A673 (cell line): Measurements from ENCODE around the gene TMEM164.

ENCODE experiments used
- EZH2 ChIP-seq: fragments of 200-600 bp; sonication (generic); IDR thresholded peaks from 2 replicates; pipeline ENCODE4 v1.6.1; 2017; ENCODE audit warnings: borderline replicate concordance, low read depth, mild to moderate bottlenecking, mixed read lengths, antibody characterized with exemption, low read length; ENCODE audit not compliant: poor library complexity, severe bottlenecking
- TF ChIP-seq, protein P1 (sequence below): fragments of 300-800, 200-600 bp; sonication (generic); conservative IDR thresholded peaks from 2 replicates; pipeline ENCODE4 v1.5.1; 2017; ENCODE audit warnings: low read depth, mild to moderate bottlenecking, antibody characterized with exemption, low read length, moderate library complexity, mixed read lengths

DNA sequence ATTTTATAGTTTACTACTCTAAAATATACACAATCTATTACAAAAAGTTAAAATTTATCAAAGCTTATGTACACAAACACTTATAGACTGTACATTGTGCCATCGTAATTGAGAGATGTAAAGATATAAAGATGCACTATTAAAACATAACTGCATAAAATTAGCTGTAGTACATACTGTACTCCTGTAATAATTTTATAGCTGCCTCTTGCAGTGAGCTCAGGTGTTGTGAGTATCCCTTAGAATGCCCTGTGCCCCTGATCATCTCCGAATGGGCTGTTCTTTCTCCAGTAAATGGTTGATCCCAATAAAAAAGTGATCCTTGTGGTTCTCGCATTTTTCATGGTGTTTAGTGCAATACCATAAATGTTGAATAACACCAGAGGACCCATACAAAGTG is 101.2 kb downstream of the TMEM164 start:
- TF ChIP-seq, protein P1, sequence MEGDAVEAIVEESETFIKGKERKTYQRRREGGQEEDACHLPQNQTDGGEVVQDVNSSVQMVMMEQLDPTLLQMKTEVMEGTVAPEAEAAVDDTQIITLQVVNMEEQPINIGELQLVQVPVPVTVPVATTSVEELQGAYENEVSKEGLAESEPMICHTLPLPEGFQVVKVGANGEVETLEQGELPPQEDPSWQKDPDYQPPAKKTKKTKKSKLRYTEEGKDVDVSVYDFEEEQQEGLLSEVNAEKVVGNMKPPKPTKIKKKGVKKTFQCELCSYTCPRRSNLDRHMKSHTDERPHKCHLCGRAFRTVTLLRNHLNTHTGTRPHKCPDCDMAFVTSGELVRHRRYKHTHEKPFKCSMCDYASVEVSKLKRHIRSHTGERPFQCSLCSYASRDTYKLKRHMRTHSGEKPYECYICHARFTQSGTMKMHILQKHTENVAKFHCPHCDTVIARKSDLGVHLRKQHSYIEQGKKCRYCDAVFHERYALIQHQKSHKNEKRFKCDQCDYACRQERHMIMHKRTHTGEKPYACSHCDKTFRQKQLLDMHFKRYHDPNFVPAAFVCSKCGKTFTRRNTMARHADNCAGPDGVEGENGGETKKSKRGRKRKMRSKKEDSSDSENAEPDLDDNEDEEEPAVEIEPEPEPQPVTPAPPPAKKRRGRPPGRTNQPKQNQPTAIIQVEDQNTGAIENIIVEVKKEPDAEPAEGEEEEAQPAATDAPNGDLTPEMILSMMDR, result no peak
- no peak for TF ChIP-seq EZH2
